ENCODE results near the gene CIDEB.

GRCh38 chr14:24258548-24259265 lies 49.1 kb downstream of the CIDEB start:
- TF ChIP-seq POLR2A (IDR thresholded peaks at IDR 0.05; ENCODE audit: low read depth, low read length) (no peak), EED (IDR thresholded peaks at IDR 0.05; ENCODE audit: low read depth) (no peak), CTCF (IDR thresholded peaks at IDR 0.05 in 2 of 3, conservative IDR thresholded peaks at IDR 0.05 in 1 of 3; ENCODE audit: control insufficient read depth in 2 of 3, extremely low read depth in 1 of 3, insufficient read depth in 1 of 3, low read depth in 3 of 3, low read length in 3 of 3) (no peak)
